Measurements from ENCODE around the gene TMEM235.

- TF ChIP-seq CTCF (conservative IDR thresholded peaks at IDR 0.05; ENCODE audit: low read length) = no peak
- no peak for TF ChIP-seq EZH2phosphoT487 (IDR thresholded peaks at IDR 0.05; ENCODE audit: borderline replicate concordance, low read depth, low read length)
Measured at GRCh38 chr17:78263063-78263735, 31.8 kb downstream of the TMEM235 start.
